GM12878 (cell line): ENCODE measurements around the gene RPS3. TPM values are rescaled to one million over a fixed set of nuclear protein-coding genes. Genes with fewer than 3 reads are reported as not detected.
A peak's percentile ranks its signal among the peaks of the same experiment; 100 is the strongest.

ENCODE experiments used
- ATAC-seq: fragments of 200-7000 bp; cut with Tn5 transposase; 3 replicates; pipeline ENCODE4 v1.9.1; 2020; ENCODE audit warnings: mild to moderate bottlenecking, moderate library complexity
- BruUV-seq: library from RNA; stranded (reverse); fragments of 400-500 nt; replicated peaks from 2 replicates; lab custom pipeline; 2021; lab: Mats Ljungman, UMichigan
- CTCF ChIA-PET: fragments of 300-600 bp; sonication (Branson Sonifier 250); formaldehyde crosslinking; extraction: SDS; loops from one replicate; lab custom pipeline; 2021; ENCODE audit warnings: inconsistent platforms; lab: Yijun Ruan, JAX
- POLR2A ChIA-PET: fragments of 350-600 bp; formaldehyde crosslinking; extraction: SDS; loops from one replicate; lab custom pipeline; 2021; ENCODE audit warnings: inconsistent platforms; lab: Charles Lee
- RAD21 ChIA-PET: fragments of 300-600 bp; sonication (Branson Sonifier 250); formaldehyde crosslinking; loops from one replicate; lab custom pipeline; 2023; ENCODE audit warnings: antibody characterized with exemption; ENCODE audit not compliant: unreplicated experiment; lab: Charles Lee
- SMC1A ChIA-PET: fragments of 300-600 bp; sonication (Branson Sonifier 250); formaldehyde crosslinking; loops from one replicate; lab custom pipeline; 2023; ENCODE audit not compliant: unreplicated experiment, uncharacterized antibody; lab: Charles Lee
- DNase-seq: peaks from one replicate; pipeline ENCODE4 v3.0.0-alpha.2; 2011; ENCODE audit warnings: low read depth, low spot score
- FAIRE-seq: peaks from 3 replicates; lab custom pipeline; 2011; peaks lifted over from hg19 to GRCh38; lab: Jason Lieb, UNC
- H2AFZ ChIP-seq: 2 replicates; pipeline ENCODE4 v1.6.0; 2011; ENCODE audit warnings: low read depth, low read length, control low read depth; ENCODE audit not compliant: control insufficient read depth
- H3K27ac ChIP-seq: 2 replicates; pipeline ENCODE4 v1.5.1; 2011; ENCODE audit warnings: control low read depth; ENCODE audit not compliant: control insufficient read depth, insufficient read depth
- H3K27me3 ChIP-seq, 2 experiments: replicated peaks in 1 of 2; 2 replicates each; pipeline versions ENCODE4 v1.6.0 to v1.6.1; 2011; ENCODE audit warnings: low read length in 1 of 2; ENCODE audit not compliant: control insufficient read depth in 2 of 2, insufficient read depth in 2 of 2
- H3K36me3 ChIP-seq, 2 experiments: 2 replicates each; pipeline ENCODE4 v1.5.1; 2011; ENCODE audit warnings: low read length in 1 of 2; ENCODE audit not compliant: control insufficient read depth in 2 of 2, insufficient read depth in 2 of 2
- H3K4me1 ChIP-seq: 2 replicates; pipeline ENCODE4 v1.6.1; 2011; ENCODE audit warnings: mild to moderate bottlenecking, low read length, moderate library complexity, mixed read lengths; ENCODE audit not compliant: control insufficient read depth, insufficient read depth
- H3K4me2 ChIP-seq: 2 replicates; pipeline ENCODE4 v1.6.0; 2011; ENCODE audit warnings: control low read depth; ENCODE audit not compliant: control insufficient read depth, insufficient read depth
- H3K4me3 ChIP-seq: fragments of 200-600 bp; sonication (generic); 2 replicates; pipeline ENCODE4 v1.5.1; 2016
- H3K79me2 ChIP-seq: 2 replicates; pipeline ENCODE4 v1.6.0; 2011; ENCODE audit warnings: low read length; ENCODE audit not compliant: control insufficient read depth, insufficient read depth
- H3K9ac ChIP-seq: 2 replicates; pipeline ENCODE4 v1.8.0; 2011; ENCODE audit warnings: low read length, control low read depth, mixed read lengths; ENCODE audit not compliant: control insufficient read depth, insufficient read depth
- H3K9me3 ChIP-seq: replicated peaks from 3 replicates; pipeline ENCODE4 v1.5.1; 2011; ENCODE audit warnings: mild to moderate bottlenecking, low read length; ENCODE audit not compliant: control insufficient read depth, insufficient read depth
- H4K20me1 ChIP-seq: 2 replicates; pipeline ENCODE4 v1.6.0; 2011; ENCODE audit not compliant: control insufficient read depth, insufficient read depth
- BHLHE40 ChIP-seq, 2 experiments: fragments of 450-650 bp in 1 of 2; IDR thresholded peaks; 2 replicates each; pipeline ENCODE4 v1.6.1; 2011 to 2017; ENCODE audit warnings: low read depth in 2 of 2, borderline replicate concordance in 1 of 2, improper control_type of control experiment in 1 of 2, low read length in 1 of 2, mild to moderate bottlenecking in 1 of 2
- CBX5 ChIP-seq: sonication (generic); IDR thresholded peaks from 2 replicates; pipeline ENCODE4 v1.6.1; 2016; ENCODE audit warnings: low read depth, moderate library complexity, mild to moderate bottlenecking, inconsistent platforms
- EGR1 ChIP-seq, 2 experiments: IDR thresholded peaks; 1 replicate in 1 of 2; 2 replicates in 1 of 2; pipeline ENCODE4 v1.6.1; 2011 to 2012; ENCODE audit warnings: low read depth in 2 of 2, low read length in 2 of 2, borderline replicate concordance in 1 of 2, mild to moderate bottlenecking in 1 of 2, moderate library complexity in 1 of 2
- GABPA ChIP-seq: IDR thresholded peaks from 2 replicates; pipeline ENCODE4 v1.6.1; 2014; ENCODE audit warnings: antibody characterized with exemption, low read depth, mild to moderate bottlenecking, inconsistent platforms
- IKZF1 ChIP-seq: fragments of 450-650 bp; conservative IDR thresholded peaks from 2 replicates; pipeline ENCODE4 v1.6.1; 2017; ENCODE audit warnings: antibody characterized with exemption, mild to moderate bottlenecking
- KDM1A ChIP-seq: fragments of 200-600 bp; sonication (generic); IDR thresholded peaks from 2 replicates; pipeline ENCODE4 v1.6.1; 2016; ENCODE audit warnings: borderline replicate concordance
- LARP7 ChIP-seq: fragments of 450-650 bp; IDR thresholded peaks from 2 replicates; pipeline ENCODE4 v1.6.1; 2017; ENCODE audit warnings: mild to moderate bottlenecking
- MTA2 ChIP-seq: fragments of 450-650 bp; IDR thresholded peaks from 2 replicates; pipeline ENCODE4 v1.6.1; 2016; ENCODE audit warnings: low read depth, mild to moderate bottlenecking, moderate library complexity
- MTA3 ChIP-seq: IDR thresholded peaks from 2 replicates; pipeline ENCODE4 v1.6.1; 2012; ENCODE audit warnings: low read length, inconsistent platforms, borderline replicate concordance
- ZNF24 ChIP-seq: fragments of 450-650 bp; IDR thresholded peaks from 2 replicates; pipeline ENCODE4 v1.6.1; 2017; ENCODE audit warnings: antibody characterized with exemption, mild to moderate bottlenecking
- WGBS: methylation state at CpG from one replicate; pipeline ENCODE4 v1.1.6; 2016; ENCODE audit warnings: low lambda C conversion rate; ENCODE audit not compliant: insufficient replicate concordance, insufficient coverage; ENCODE audit errors: missing lambda C conversion rate; 5-methylcytosine and 5-hydroxymethylcytosine counted together
- in situ Hi-C: fragments of 300-500 bp; cut with MboI; formaldehyde crosslinking; loops from 9 replicates; pipeline ENCODE4 v1.14.3; 2018; ENCODE audit warnings: mixed read lengths
- intact Hi-C: fragments of 100-400 bp; cut with micrococcal nuclease; formaldehyde crosslinking; loops from one replicate; pipeline ENCODE4 v1.14.2; 2022; ENCODE audit not compliant: unreplicated experiment
- polyA plus RNA-seq, 11 experiments: library from polyadenylated mRNA; depleted of rRNA in 4 of 11; unstranded in 6 of 11; stranded (reverse) in 5 of 11; fragments of >200 nt; fragmentation: Nextera tagmentation in 4 of 11; fragmentation: Illumina TruSeq in 1 of 11; extraction: Ambion mirVana in 4 of 11; extraction: Trizol in 1 of 11; gene quantifications; 1 replicate in 1 of 11; 2 replicates in 10 of 11; pipeline versions ENCODE4 v1.2.1 to v1.2.3, GENCODE V29; 2011 to 2016; ENCODE audit warnings: inconsistent platforms in 2 of 11, missing spikeins in 2 of 11, low read depth in 1 of 11
- total RNA-seq, 4 experiments: library from RNA; depleted of rRNA in 3 of 4; stranded (reverse); fragments of >200 nt in 3 of 4; fragmentation: Illumina TruSeq in 1 of 4; extraction: Trizol in 1 of 4; gene quantifications; 2 replicates each; pipeline versions ENCODE4 v1.2.1 to v1.2.3, GENCODE V29; 2013 to 2021
- TF ChIP-seq, protein P1 (sequence below): fragments of 450-650 bp; IDR thresholded peaks from 2 replicates; pipeline ENCODE4 v1.6.1; 2016; ENCODE audit warnings: mild to moderate bottlenecking, moderate library complexity, borderline replicate concordance

The RPS3 gene
- total and polyA plus RNA-seq, 10 of the 15 experiments (the other 5 are each of a cell fraction or from before 2014, with no cell fraction given), result 2,127 to 9,556 (median 4,327) TPM

DNA sequence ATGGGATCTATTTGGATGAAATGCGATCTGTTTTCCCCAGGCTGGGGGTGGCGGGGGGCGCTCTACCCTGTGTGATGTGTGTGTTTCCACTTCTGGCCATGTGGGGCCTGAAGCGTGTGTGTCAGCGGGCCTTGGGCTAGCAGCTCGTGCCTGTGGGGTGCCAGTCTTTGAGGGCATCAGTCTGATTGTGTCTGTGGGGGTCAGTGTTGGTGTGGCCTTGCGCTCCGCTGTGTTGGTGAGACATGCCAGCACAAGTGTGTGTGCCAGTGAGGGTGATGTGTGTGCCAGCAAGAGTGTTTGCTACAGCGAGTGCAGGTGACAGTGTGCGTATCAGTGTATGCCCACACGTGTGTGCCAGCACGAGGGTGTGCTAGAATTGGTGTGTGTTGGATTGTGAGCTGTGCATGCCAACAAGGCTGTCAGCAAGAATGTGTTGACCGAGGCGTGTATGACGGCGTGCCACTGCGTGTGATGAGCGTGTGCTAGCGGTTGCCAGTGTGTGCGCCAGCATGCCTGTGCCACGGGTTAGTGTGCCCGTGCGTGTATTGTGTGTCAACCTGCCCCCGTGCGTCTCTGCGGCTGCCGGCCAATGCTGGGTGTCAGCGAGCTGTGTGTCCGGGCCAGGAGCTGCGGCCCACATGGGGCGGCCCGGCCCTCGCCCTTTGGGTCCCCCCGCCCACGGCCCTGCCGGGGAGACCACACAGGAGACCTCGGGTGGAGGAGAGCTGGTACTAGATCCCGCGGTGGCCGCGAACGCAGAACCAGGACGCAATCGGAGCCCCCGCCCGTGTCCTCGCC is 48.4 kb upstream of the RPS3 start (continued):
- TF ChIP-seq, protein P1, sequence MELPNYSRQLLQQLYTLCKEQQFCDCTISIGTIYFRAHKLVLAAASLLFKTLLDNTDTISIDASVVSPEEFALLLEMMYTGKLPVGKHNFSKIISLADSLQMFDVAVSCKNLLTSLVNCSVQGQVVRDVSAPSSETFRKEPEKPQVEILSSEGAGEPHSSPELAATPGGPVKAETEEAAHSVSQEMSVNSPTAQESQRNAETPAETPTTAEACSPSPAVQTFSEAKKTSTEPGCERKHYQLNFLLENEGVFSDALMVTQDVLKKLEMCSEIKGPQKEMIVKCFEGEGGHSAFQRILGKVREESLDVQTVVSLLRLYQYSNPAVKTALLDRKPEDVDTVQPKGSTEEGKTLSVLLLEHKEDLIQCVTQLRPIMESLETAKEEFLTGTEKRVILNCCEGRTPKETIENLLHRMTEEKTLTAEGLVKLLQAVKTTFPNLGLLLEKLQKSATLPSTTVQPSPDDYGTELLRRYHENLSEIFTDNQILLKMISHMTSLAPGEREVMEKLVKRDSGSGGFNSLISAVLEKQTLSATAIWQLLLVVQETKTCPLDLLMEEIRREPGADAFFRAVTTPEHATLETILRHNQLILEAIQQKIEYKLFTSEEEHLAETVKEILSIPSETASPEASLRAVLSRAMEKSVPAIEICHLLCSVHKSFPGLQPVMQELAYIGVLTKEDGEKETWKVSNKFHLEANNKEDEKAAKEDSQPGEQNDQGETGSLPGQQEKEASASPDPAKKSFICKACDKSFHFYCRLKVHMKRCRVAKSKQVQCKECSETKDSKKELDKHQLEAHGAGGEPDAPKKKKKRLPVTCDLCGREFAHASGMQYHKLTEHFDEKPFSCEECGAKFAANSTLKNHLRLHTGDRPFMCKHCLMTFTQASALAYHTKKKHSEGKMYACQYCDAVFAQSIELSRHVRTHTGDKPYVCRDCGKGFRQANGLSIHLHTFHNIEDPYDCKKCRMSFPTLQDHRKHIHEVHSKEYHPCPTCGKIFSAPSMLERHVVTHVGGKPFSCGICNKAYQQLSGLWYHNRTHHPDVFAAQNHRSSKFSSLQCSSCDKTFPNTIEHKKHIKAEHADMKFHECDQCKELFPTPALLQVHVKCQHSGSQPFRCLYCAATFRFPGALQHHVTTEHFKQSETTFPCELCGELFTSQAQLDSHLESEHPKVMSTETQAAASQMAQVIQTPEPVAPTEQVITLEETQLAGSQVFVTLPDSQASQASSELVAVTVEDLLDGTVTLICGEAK, result 0 out of 2 replicates have a peak, but pooled peaks have one; percentile 19
- peak in 1 of 2 experiments; percentile 77; a peak in 2 of 4 replicates for TF ChIP-seq BHLHE40 (IDR thresholded peaks at IDR 0.05; ENCODE audit: borderline replicate concordance in 1 of 2, low read depth in 2 of 2, low read length in 1 of 2)

DNA sequence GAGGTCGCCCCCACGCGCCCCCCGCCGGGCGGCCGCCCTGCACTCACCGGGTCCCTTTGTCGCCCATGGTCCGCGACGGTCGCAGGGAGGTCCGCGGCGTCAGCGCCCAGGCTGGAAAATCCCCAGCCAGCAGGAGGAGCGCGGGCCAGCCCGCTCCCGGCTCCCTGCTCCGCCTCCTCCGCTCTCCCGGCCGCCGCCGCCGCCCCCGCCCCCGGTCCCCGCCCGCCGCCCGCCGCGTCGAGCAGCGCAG is 47.9 kb upstream of the RPS3 start, which contains the start of gene ARRB1:
Gene ARRB1, minus strand, starts transcription at position 121 of the 250 bp plus-strand sequence. Its CDS starts 54 bp downstream, at position 67.
- ChIA-PET RAD21 (interaction anchor here (1.4 to 3.3 kb wide), 3 partner anchors 11 to 93 kb away, joined by 3 to 14 read pairs (median 10); no protein-coding TSS in a partner anchor), SMC1A (no interaction called here), CTCF (interaction anchor here (2.0 to 4.4 kb wide), 3 partner anchors 11 to 71 kb away, joined by 8 to 25 read pairs (median 23); no protein-coding TSS in a partner anchor), POLR2A (interaction anchor here (0.8 to 2.2 kb wide), 2 partner anchors 11 to 19 kb away, joined by 3 to 8 read pairs; no protein-coding TSS in a partner anchor)
- no TSS peak for BruUV-seq
- H2AFZ ChIP-seq, result peak within 1 kb of the TSS; percentile 71
- H3K79me2 ChIP-seq, result peaks cover 27% of the 10 kb centered on the region
- in situ Hi-C loops (no loop called here), intact Hi-C loops (no loop called here)
- no peaks in the 10 kb centered on the region for H3K9me3 ChIP-seq
- DNase-seq (no peak), FAIRE-seq (no peak), ATAC-seq (no peak)
- no peak for TF ChIP-seq MTA3
- TF ChIP-seq MTA2, result no peak
- no peak for TF ChIP-seq KDM1A
- 0 out of 3 replicates have a peak, but pooled peaks of 1 of the 2 experiments have one; percentile 12 for TF ChIP-seq EGR1 (IDR thresholded peaks at IDR 0.05; ENCODE audit: borderline replicate concordance in 1 of 2, low read depth in 2 of 2, low read length in 2 of 2)
- TF ChIP-seq ZNF24, result no peak
- TF ChIP-seq LARP7, result 0 out of 2 replicates have a peak, but pooled peaks have one; percentile 2
- no peak for TF ChIP-seq GABPA
- peak; percentile 56 for TF ChIP-seq IKZF1
- TF ChIP-seq CBX5, result no peak
- H3K4me1 ChIP-seq, result peaks cover 16% of the 10 kb centered on the region
- no peaks in the 10 kb centered on the region for H4K20me1 ChIP-seq
- peak within 1 kb of the TSS; percentile 92 for H3K4me2 ChIP-seq
- H3K27me3 ChIP-seq, result peaks cover 0 to 4% of the 10 kb centered on the region in 2 experiments; a peak in 1 of 4 replicates
- no peaks in the 10 kb centered on the region for H3K36me3 ChIP-seq
- H3K9ac ChIP-seq, result peak within 1 kb of the TSS; percentile 58
- H3K4me3 ChIP-seq, result peak within 1 kb of the TSS; percentile 73
- H3K27ac ChIP-seq, result no peak within 1 kb of the TSS; the same call in 1 of the 2 replicates
- WGBS, result 2% methylated on average over 27 of the region's 38 CpGs
